B cell (primary cell): ENCODE results near the gene UNC5A. TPM values are rescaled to one million over a fixed set of nuclear protein-coding genes. Genes with fewer than 3 reads are reported as not detected.

Experiments
- ATAC-seq: fragments of 200-7000 bp; cut with Tn5 transposase; one replicate; pipeline ENCODE4 v1.10.0; 2021; ENCODE audit warnings: low read depth, mild to moderate bottlenecking, moderate number of reproducible peaks, moderate library complexity
- CTCF ChIA-PET: fragments of 350-600 bp; sonication (Branson Sonifier 250); formaldehyde crosslinking; loops from one replicate; lab custom pipeline; 2021; ENCODE audit warnings: antibody characterized with exemption, inconsistent platforms; lab: Charles Lee
- POLR2A ChIA-PET: fragments of 350-600 bp; sonication (Branson Sonifier 250); formaldehyde crosslinking; loops from one replicate; lab custom pipeline; 2021; ENCODE audit warnings: antibody characterized with exemption; lab: Charles Lee
- DNase-seq: peaks from one replicate; pipeline ENCODE4 v3.0.0; 2013
- H2AFZ ChIP-seq: 2 replicates; pipeline ENCODE4 v1.6.1; 2012; ENCODE audit warnings: mild to moderate bottlenecking, low read depth, low read length; ENCODE audit not compliant: insufficient read depth, poor library complexity, severe bottlenecking
- H3K27ac ChIP-seq, 2 donors: 1 replicate in 1 of 2; 2 replicates in 1 of 2; pipeline ENCODE4 v1.5.1; 2012 to 2013; ENCODE audit warnings: low read length in 2 of 2, mild to moderate bottlenecking in 2 of 2, moderate library complexity in 1 of 2
- H3K27me3 ChIP-seq, 4 experiments: fragments of 200-600 bp in 1 of 4; sonication (generic) in 1 of 4; replicated peaks in 1 of 4; 1 replicate in 2 of 4; 2 replicates in 2 of 4; pipeline versions ENCODE4 v1.6.1 to v1.7.0; 2013 to 2016; ENCODE audit warnings: low read length in 3 of 4, mild to moderate bottlenecking in 2 of 4, mixed read lengths in 1 of 4, moderate library complexity in 1 of 4; ENCODE audit not compliant: insufficient read depth in 4 of 4, control insufficient read depth in 3 of 4; ENCODE audit errors: control extremely low read depth in 1 of 4
- H3K36me3 ChIP-seq, 2 experiments: replicated peaks in 1 of 2; 1 replicate in 1 of 2; 2 replicates in 1 of 2; pipeline versions ENCODE4 v1.6.1 to v1.7.1; 2013; ENCODE audit warnings: low read length in 1 of 2; ENCODE audit not compliant: insufficient read depth in 2 of 2, control insufficient read depth in 1 of 2; ENCODE audit errors: control extremely low read depth in 1 of 2, extremely low read depth in 1 of 2
- H3K4me1 ChIP-seq, 2 donors: fragments of 200-600 bp in 1 of 2; sonication (generic) in 1 of 2; 1 replicate in 1 of 2; 2 replicates in 1 of 2; pipeline versions ENCODE4 v1.5.1 to v1.6.1; 2013 to 2017; ENCODE audit warnings: low read length in 2 of 2; ENCODE audit not compliant: control insufficient read depth in 2 of 2, insufficient read depth in 2 of 2
- H3K4me2 ChIP-seq: replicated peaks from 2 replicates; pipeline ENCODE3; 2012; ENCODE audit warnings: mild to moderate bottlenecking, low read depth, low read length; ENCODE audit not compliant: poor library complexity, severe bottlenecking
- H3K4me3 ChIP-seq, 5 experiments: fragments of 200-600 bp in 1 of 5; sonication (generic) in 1 of 5; 1 replicate in 3 of 5; 2 replicates in 2 of 5; pipeline versions ENCODE4 v1.5.1 to v1.7.0; 2011 to 2016; ENCODE audit warnings: low read length in 4 of 5, mild to moderate bottlenecking in 4 of 5, low read depth in 2 of 5, control low read depth in 1 of 5, moderate library complexity in 1 of 5; ENCODE audit not compliant: insufficient read depth in 1 of 5; ENCODE audit errors: control extremely low read depth in 1 of 5, extremely low read depth in 1 of 5
- H3K79me2 ChIP-seq: fragments of 200-600 bp; sonication (generic); one replicate; pipeline ENCODE4 v1.6.0; 2016; ENCODE audit warnings: low read length; ENCODE audit not compliant: control insufficient read depth, insufficient read depth
- H3K9ac ChIP-seq: fragments of 200-600 bp; sonication (generic); 2 replicates; pipeline ENCODE4 v1.6.1; 2017; ENCODE audit warnings: mild to moderate bottlenecking, low read length, moderate library complexity
- H3K9me3 ChIP-seq, 3 donors: one replicate each; pipeline versions ENCODE4 v1.6.1 to v1.7.1; 2013; ENCODE audit warnings: low read length in 2 of 3; ENCODE audit not compliant: control insufficient read depth in 2 of 3, insufficient read depth in 1 of 3; ENCODE audit errors: control extremely low read depth in 1 of 3
- H4K20me1 ChIP-seq: 2 replicates; pipeline ENCODE4 v1.6.0; 2012; ENCODE audit warnings: mild to moderate bottlenecking, low read length; ENCODE audit not compliant: insufficient read depth, control insufficient read depth, poor library complexity, severe bottlenecking
- H3K27ac Mint-ChIP-seq: one replicate; pipeline ENCODE4 v1.8.0; 2021; ENCODE audit warnings: mixed read lengths
- H3K27me3 Mint-ChIP-seq: one replicate; pipeline ENCODE4 v1.8.0; 2021; ENCODE audit warnings: mixed read lengths
- H3K4me1 Mint-ChIP-seq: one replicate; pipeline ENCODE4 v1.8.0; 2021; ENCODE audit warnings: mixed read lengths
- H3K4me3 Mint-ChIP-seq: one replicate; pipeline ENCODE4 v1.8.0; 2021; ENCODE audit warnings: mixed read lengths
- H3K9me3 Mint-ChIP-seq: one replicate; pipeline ENCODE4 v1.8.0; 2022; ENCODE audit warnings: mixed read lengths; ENCODE audit not compliant: insufficient read depth
- EZH2 ChIP-seq: IDR thresholded peaks from 2 replicates; pipeline ENCODE4 v1.6.1; 2012; ENCODE audit warnings: borderline replicate concordance, low read depth, mild to moderate bottlenecking, moderate library complexity, low read length; ENCODE audit not compliant: insufficient read depth, poor library complexity, severe bottlenecking
- WGBS: methylation state at CpG from one replicate; pipeline ENCODE4 v1.1.5; 2013; ENCODE audit warnings: missing lambda C conversion rate; ENCODE audit not compliant: insufficient coverage; 5-methylcytosine and 5-hydroxymethylcytosine counted together
- intact Hi-C: fragments of 100-400 bp; cut with micrococcal nuclease; formaldehyde crosslinking; loops from one replicate; pipeline ENCODE4 v1.10.0; 2022
- polyA plus RNA-seq: library from polyadenylated mRNA; depleted of rRNA; stranded (reverse); fragments of >200 nt; gene quantifications from 2 replicates; pipeline ENCODE4 v1.2.3, GENCODE V29; 2012
- total RNA-seq, 2 donors: library from RNA; stranded (reverse); fragments of 120-200 nt in 1 of 2; gene quantifications; 1 replicate in 1 of 2; 2 replicates in 1 of 2; pipeline versions ENCODE4 v1.2.3 to v1.2.4, GENCODE V29; 2013 to 2022
- TF ChIP-seq, protein P1 (sequence below): fragments of 200-600 bp; IDR thresholded peaks from one replicate; pipeline ENCODE4 v1.8.0; 2022; ENCODE audit warnings: antibody characterized with exemption, mild to moderate bottlenecking

Gene UNC5A
- total and polyA plus RNA-seq, 2 donors (not counting 1 experiment from before 2014, with no cell fraction given), result not detected

- ATAC-seq, result no peak
- CTCF ChIA-PET, result no interaction called here
- WGBS, result 86% methylated on average over 19 of the region's 23 CpGs
- H3K27me3 ChIP-seq, result peaks cover 0 to 31% (median 3%) of the 10 kb centered on the region in 4 experiments
- no peaks in the 10 kb centered on the region for H3K4me1 ChIP-seq
- no peaks in the 10 kb centered on the region for H3K4me1 Mint-ChIP-seq
- H4K20me1 ChIP-seq, result no peaks in the 10 kb centered on the region
- no peak for DNase-seq
- no peak overlapping the region for H3K4me3 Mint-ChIP-seq
- no peak overlapping the region for H3K27ac Mint-ChIP-seq
- POLR2A ChIA-PET, result no interaction called here
- no peak overlapping the region for H2AFZ ChIP-seq
- H3K9me3 ChIP-seq, result no peaks in the 10 kb centered on the region
- H3K4me3 ChIP-seq, result no peak overlapping the region
- no peak overlapping the region for H3K4me2 ChIP-seq
- no peak overlapping the region for H3K9ac ChIP-seq
- H3K79me2 ChIP-seq, result no peaks in the 10 kb centered on the region
- H3K36me3 ChIP-seq, result no peaks in the 10 kb centered on the region
- H3K27me3 Mint-ChIP-seq, result peaks cover 30% of the 10 kb centered on the region
- intact Hi-C loops, result no loop called here
- no peak for TF ChIP-seq EZH2
- no peaks in the 10 kb centered on the region for H3K9me3 Mint-ChIP-seq
- H3K27ac ChIP-seq, result no peak overlapping the region
Measured at GRCh38 chr5:176879663-176880361, 69.5 kb downstream of the UNC5A start.

- Histone ChIP-seq H3K27me3 (peaks cover 0 to 25% (median 3%) of the 10 kb centered on the region in 4 experiments), H3K4me2 (no peak overlapping the region), H3K36me3 (no peaks in the 10 kb centered on the region), H3K9ac (no peak overlapping the region), H2AFZ (no peak overlapping the region), H3K9me3 (no peaks in the 10 kb centered on the region), H3K27ac (no peak overlapping the region), H3K4me3 (no peak overlapping the region), H3K4me1 (no peaks in the 10 kb centered on the region), H3K79me2 (no peaks in the 10 kb centered on the region), H4K20me1 (no peaks in the 10 kb centered on the region)
- WGBS, result 95% methylated on average over 17 of the region's 26 CpGs
- POLR2A ChIA-PET, result no interaction called here
- DNase-seq (no peak), ATAC-seq (no peak)
- no peak for TF ChIP-seq EZH2
- TF ChIP-seq, protein P1, sequence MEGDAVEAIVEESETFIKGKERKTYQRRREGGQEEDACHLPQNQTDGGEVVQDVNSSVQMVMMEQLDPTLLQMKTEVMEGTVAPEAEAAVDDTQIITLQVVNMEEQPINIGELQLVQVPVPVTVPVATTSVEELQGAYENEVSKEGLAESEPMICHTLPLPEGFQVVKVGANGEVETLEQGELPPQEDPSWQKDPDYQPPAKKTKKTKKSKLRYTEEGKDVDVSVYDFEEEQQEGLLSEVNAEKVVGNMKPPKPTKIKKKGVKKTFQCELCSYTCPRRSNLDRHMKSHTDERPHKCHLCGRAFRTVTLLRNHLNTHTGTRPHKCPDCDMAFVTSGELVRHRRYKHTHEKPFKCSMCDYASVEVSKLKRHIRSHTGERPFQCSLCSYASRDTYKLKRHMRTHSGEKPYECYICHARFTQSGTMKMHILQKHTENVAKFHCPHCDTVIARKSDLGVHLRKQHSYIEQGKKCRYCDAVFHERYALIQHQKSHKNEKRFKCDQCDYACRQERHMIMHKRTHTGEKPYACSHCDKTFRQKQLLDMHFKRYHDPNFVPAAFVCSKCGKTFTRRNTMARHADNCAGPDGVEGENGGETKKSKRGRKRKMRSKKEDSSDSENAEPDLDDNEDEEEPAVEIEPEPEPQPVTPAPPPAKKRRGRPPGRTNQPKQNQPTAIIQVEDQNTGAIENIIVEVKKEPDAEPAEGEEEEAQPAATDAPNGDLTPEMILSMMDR, result no peak
- CTCF ChIA-PET, result no interaction called here
- peaks cover 24% of the 10 kb centered on the region for H3K27me3 Mint-ChIP-seq
- no peaks in the 10 kb centered on the region for H3K9me3 Mint-ChIP-seq
- H3K4me3 Mint-ChIP-seq, result no peak overlapping the region
- intact Hi-C loops, result no loop called here
- H3K27ac Mint-ChIP-seq, result no peak overlapping the region
- no peaks in the 10 kb centered on the region for H3K4me1 Mint-ChIP-seq
Measured at GRCh38 chr5:176880366-176881020, 70.1 kb downstream of the UNC5A start.
